Bone marrow (tissue), 2 donors: ENCODE measurements around the gene IL13.
"Not testable (repeated sequence)": the region's sequence is repeated elsewhere in the genome, so short reads cannot be mapped to it uniquely, and the experiment has no call there.

ENCODE experiments used
- DNase-seq, 2 donors: peaks; one replicate each; lab custom pipeline; 2025; lab: John Stamatoyannopoulos, UW

IL13 gene

GRCh38 chr5:132688536-132689339 is 30.8 kb downstream of the IL13 start:
- DNase-seq: no peak

- no peak for DNase-seq
Measured at GRCh38 chr5:132689513-132689912, 31.5 kb downstream of the IL13 start.

GRCh38 chr5:132690156-132690555 is 32.2 kb downstream of the IL13 start:
- no peak for DNase-seq

- not testable (repeated sequence) for DNase-seq
Measured at GRCh38 chr5:132691755-132692631, 34.0 kb downstream of the IL13 start.

GRCh38 chr5:132692632-132692967 is 34.6 kb downstream of the IL13 start:
- no peak for DNase-seq

GRCh38 chr5:132695956-132696355 is 38.0 kb downstream of the IL13 start:
- no peak for DNase-seq

DNA sequence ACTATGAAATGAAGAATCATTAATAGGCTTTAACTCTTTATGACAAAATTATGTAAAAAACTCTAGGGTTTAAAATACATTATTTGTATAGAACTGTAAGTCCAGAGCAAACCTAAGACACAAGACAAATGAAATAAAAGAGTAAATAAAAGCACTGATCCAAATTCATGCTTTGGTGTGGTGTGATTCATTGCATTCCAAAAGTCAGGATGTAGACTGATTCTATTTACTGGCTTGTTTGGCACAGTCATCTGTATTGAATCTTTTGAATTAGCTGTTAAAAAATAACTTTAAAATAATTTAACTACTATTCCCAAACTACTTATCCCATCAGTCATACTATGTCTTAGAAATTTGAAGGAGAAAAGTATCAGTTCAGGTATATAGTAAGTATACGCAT is 46.9 kb downstream of the IL13 start:
- no peak for DNase-seq

GRCh38 chr5:132708645-132709044 is 50.7 kb downstream of the IL13 start:
- no peak for DNase-seq
